ENCODE results near the gene B3GALT6. TPM values are rescaled to one million over a fixed set of nuclear protein-coding genes. Genes with fewer than 3 reads are reported as not detected.

The B3GALT6 gene
- polyA plus RNA-seq, 2 donors, result 4.5 to 6.7 TPM

DNA sequence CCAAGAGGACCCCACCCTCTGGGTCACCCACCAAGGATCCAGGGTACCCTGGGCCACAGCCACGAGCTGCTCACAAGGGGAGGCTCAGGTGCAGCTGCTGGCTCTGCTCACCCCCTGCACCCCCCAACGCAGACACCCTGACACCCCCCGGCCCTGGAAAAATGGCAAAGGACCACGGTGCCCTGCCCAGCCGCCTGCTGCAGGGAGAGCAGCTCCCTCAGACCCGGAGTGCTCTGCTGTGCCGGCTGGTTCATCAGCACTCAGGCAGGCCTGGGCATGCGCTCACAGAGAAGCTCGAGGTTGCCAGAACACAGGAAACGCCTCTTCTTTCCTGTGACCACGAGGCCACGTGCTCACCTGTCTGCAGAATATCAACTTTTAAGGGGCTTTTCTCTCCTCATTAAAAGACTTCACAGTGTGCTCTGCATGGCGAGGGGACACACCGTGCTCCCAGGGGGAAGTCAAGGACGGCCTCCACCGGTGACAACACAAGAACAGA lies 18.8 kb downstream of the B3GALT6 start:
- Histone ChIP-seq H3K9me3 (ENCODE audit: control insufficient read depth in 2 of 2, insufficient read depth in 1 of 2, low read depth in 1 of 2, low read length in 1 of 2) (no peaks in the 10 kb centered on the region), H3K36me3 (ENCODE audit: control insufficient read depth in 2 of 2, insufficient read depth in 2 of 2, low read length in 1 of 2) (peaks cover 0 to 25% of the 10 kb centered on the region in 2 donors), H3K27ac (ENCODE audit: low read depth in 2 of 2, low read length in 1 of 2) (no peak overlapping the region), H3K4me1 (ENCODE audit: control insufficient read depth in 2 of 2, insufficient read depth in 2 of 2, low read length in 1 of 2) (peaks cover 2 to 5% of the 10 kb centered on the region in 2 donors), H3K4me3 (ENCODE audit: low read depth in 1 of 2, low read length in 2 of 2) (no peak overlapping the region), H3K27me3 (ENCODE audit: control insufficient read depth in 1 of 2, insufficient read depth in 2 of 2, low read length in 2 of 2) (peaks cover 0 to under 1% of the 10 kb centered on the region in 2 donors)
- WGBS, 2 donors, result 61 to 62% methylated on average over 15 to 16 of the region's 16 CpGs

DNA sequence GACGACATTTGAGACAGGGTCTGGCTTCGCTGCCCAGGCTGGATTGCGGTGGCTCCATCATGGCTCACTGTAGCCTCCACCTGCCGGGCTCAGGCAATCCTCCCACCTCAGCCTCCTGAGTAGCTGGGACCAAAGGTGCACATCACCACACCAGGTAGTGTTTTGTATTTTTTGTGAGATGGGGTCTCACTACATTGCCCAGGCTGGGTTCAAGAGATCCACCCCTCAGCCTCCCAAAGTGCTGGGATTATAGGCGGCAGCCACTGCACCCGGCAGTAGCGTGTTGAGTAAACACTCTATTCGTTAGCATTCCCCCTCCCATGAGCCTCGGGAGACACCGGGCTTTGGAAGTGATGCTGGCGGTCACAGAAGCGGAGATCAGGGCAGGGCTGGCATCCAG lies 21.3 kb downstream of the B3GALT6 start:
- Histone ChIP-seq H3K36me3 (ENCODE audit: control insufficient read depth in 2 of 2, insufficient read depth in 2 of 2, low read length in 1 of 2) (peaks cover 0 to 33% of the 10 kb centered on the region in 2 donors), H3K4me3 (ENCODE audit: low read depth in 1 of 2, low read length in 2 of 2) (no peak overlapping the region), H3K27ac (ENCODE audit: low read depth in 2 of 2, low read length in 1 of 2) (no peak overlapping the region), H3K4me1 (ENCODE audit: control insufficient read depth in 2 of 2, insufficient read depth in 2 of 2, low read length in 1 of 2) (peaks cover 0 to 3% of the 10 kb centered on the region in 2 donors), H3K27me3 (ENCODE audit: control insufficient read depth in 1 of 2, insufficient read depth in 2 of 2, low read length in 2 of 2) (no peaks in the 10 kb centered on the region), H3K9me3 (ENCODE audit: control insufficient read depth in 2 of 2, insufficient read depth in 1 of 2, low read depth in 1 of 2, low read length in 1 of 2) (no peaks in the 10 kb centered on the region)
- 83 to 88% methylated on average over 12 of the region's 12 CpGs for WGBS, 2 donors

DNA sequence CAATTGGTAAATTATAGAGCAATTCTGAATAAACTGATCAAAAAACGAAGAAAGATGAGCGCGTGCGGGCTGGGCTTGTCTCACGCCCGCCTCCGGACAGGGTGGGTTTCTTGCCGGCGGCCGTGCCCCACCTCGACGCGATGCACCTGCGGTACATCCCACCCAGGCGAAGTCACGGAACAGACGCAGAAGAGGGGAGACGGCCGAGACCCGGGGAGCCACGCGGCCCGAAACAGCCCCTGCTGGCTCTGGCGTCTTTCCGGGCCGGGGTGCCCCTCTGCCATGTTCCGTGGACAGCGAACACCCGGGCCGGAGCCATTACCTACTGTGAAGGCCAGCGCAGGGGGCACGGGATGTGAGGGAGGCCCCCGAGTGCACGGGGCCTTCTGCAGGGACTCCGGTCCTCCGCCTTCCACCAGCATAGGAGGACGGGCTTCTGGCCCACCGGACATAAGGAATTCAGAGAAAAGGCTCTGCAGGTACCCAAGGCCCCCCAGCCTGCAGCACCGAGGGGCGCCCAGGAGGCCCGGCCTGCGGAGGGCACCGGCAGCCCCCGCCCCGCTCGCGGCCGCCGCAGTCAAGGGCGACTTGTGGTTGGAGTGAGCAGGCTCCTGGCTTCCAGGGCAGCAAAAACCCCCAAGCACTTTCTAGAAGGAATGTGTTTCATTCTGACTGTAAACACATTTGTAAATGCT lies 22.1 kb downstream of the B3GALT6 start:
- Histone ChIP-seq H3K9me3 (ENCODE audit: control insufficient read depth in 2 of 2, insufficient read depth in 1 of 2, low read depth in 1 of 2, low read length in 1 of 2) (no peaks in the 10 kb centered on the region), H3K27me3 (ENCODE audit: control insufficient read depth in 1 of 2, insufficient read depth in 2 of 2, low read length in 2 of 2) (no peaks in the 10 kb centered on the region), H3K4me1 (ENCODE audit: control insufficient read depth in 2 of 2, insufficient read depth in 2 of 2, low read length in 1 of 2) (peaks cover 0 to 7% of the 10 kb centered on the region in 2 donors), H3K36me3 (ENCODE audit: control insufficient read depth in 2 of 2, insufficient read depth in 2 of 2, low read length in 1 of 2) (peaks cover 0 to 37% of the 10 kb centered on the region in 2 donors), H3K27ac (ENCODE audit: low read depth in 2 of 2, low read length in 1 of 2) (no peak overlapping the region), H3K4me3 (ENCODE audit: low read depth in 1 of 2, low read length in 2 of 2) (no peak overlapping the region)
- WGBS, 2 donors, result 94 to 95% methylated on average over 47 to 50 of the region's 50 CpGs

DNA sequence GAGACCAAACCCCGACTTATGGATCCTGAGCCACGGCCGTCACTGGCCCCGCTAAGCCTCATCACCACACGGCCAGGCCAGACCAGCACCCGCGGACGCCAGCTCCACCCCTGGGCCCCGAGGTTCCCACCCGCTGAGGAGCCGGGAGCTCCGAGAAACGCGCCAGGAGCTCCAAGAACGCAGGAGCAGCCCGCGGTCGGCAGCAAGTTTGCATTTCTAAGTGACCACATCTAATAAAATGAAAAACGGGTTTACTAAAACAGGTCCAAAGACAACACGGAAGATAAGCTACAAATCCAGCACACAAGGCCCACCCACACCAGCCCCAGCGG lies 22.6 kb downstream of the B3GALT6 start:
- Histone ChIP-seq H3K4me3 (ENCODE audit: low read depth in 1 of 2, low read length in 2 of 2) (no peak overlapping the region), H3K36me3 (ENCODE audit: control insufficient read depth in 2 of 2, insufficient read depth in 2 of 2, low read length in 1 of 2) (peaks cover 0 to 39% of the 10 kb centered on the region in 2 donors), H3K4me1 (ENCODE audit: control insufficient read depth in 2 of 2, insufficient read depth in 2 of 2, low read length in 1 of 2) (peaks cover 0 to 8% of the 10 kb centered on the region in 2 donors), H3K27ac (ENCODE audit: low read depth in 2 of 2, low read length in 1 of 2) (no peak overlapping the region), H3K27me3 (ENCODE audit: control insufficient read depth in 1 of 2, insufficient read depth in 2 of 2, low read length in 2 of 2) (no peaks in the 10 kb centered on the region), H3K9me3 (ENCODE audit: control insufficient read depth in 2 of 2, insufficient read depth in 1 of 2, low read depth in 1 of 2, low read length in 1 of 2) (no peaks in the 10 kb centered on the region)
- WGBS, 2 donors, result 87% methylated on average over 21 of the region's 21 CpGs

DNA sequence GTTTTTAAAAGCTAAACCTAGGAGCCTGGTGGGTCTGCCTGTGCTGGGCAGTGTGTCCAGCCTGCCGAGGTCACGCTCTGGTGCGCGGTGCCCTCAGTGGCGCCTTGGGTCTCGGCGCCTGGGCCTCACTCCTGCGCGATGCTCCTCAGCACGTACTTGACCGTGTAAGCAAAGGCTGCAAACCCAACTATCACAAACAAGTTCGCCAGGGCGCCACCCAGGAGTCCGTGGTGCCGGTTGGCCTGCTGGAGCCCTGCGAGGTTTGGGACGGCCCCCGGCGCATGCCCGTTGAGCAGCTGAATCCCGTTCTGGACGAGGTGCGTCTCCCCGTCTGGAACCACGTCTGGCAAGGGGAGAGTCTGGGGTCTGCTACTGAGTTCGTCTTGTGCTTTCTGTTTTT lies 23.0 kb downstream of the B3GALT6 start:
- Histone ChIP-seq H3K4me3 (ENCODE audit: low read depth in 1 of 2, low read length in 2 of 2) (no peak overlapping the region), H3K36me3 (ENCODE audit: control insufficient read depth in 2 of 2, insufficient read depth in 2 of 2, low read length in 1 of 2) (peaks cover 0 to 39% of the 10 kb centered on the region in 2 donors)

DNA sequence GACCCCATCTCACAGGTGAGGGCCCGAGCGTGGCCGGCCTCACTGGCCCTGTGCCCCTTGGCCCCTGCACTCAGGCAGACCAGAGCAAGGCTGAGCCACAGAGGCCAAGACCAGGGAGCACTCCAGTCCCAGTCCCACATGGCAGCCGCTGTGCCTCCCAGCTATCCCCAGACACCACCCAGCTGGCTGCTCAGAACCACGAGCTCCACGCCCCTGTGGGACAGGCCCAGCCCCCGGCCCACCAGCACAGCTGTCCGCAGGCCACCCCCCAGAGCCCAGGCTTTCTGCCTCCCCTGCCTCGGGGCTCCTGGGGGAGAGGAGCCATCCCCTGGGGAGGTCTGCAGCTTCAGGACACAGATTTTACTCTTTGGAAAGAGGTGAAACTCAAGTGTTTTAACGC lies 23.6 kb downstream of the B3GALT6 start:
- Histone ChIP-seq H3K4me1 (ENCODE audit: control insufficient read depth in 2 of 2, insufficient read depth in 2 of 2, low read length in 1 of 2) (peaks cover 0 to 8% of the 10 kb centered on the region in 2 donors), H3K9me3 (ENCODE audit: control insufficient read depth in 2 of 2, insufficient read depth in 1 of 2, low read depth in 1 of 2, low read length in 1 of 2) (no peaks in the 10 kb centered on the region), H3K4me3 (ENCODE audit: low read depth in 1 of 2, low read length in 2 of 2) (no peak overlapping the region), H3K36me3 (ENCODE audit: control insufficient read depth in 2 of 2, insufficient read depth in 2 of 2, low read length in 1 of 2) (peaks cover 3 to 43% of the 10 kb centered on the region in 2 donors), H3K27ac (ENCODE audit: low read depth in 2 of 2, low read length in 1 of 2) (no peak overlapping the region), H3K27me3 (ENCODE audit: control insufficient read depth in 1 of 2, insufficient read depth in 2 of 2, low read length in 2 of 2) (no peaks in the 10 kb centered on the region)
- 85 to 90% methylated on average over 10 of the region's 10 CpGs for WGBS, 2 donors

More for the DNA sequence above, 23.0 kb downstream of the B3GALT6 start:
- no peak overlapping the region for H3K27ac ChIP-seq (ENCODE audit: low read depth in 2 of 2, low read length in 1 of 2)
- H3K27me3 ChIP-seq (ENCODE audit: control insufficient read depth in 1 of 2, insufficient read depth in 2 of 2, low read length in 2 of 2), result no peaks in the 10 kb centered on the region
- H3K9me3 ChIP-seq (ENCODE audit: control insufficient read depth in 2 of 2, insufficient read depth in 1 of 2, low read depth in 1 of 2, low read length in 1 of 2), result no peaks in the 10 kb centered on the region
- WGBS, 2 donors, result 94 to 95% methylated on average over 26 of the region's 26 CpGs
- peaks cover 0 to 8% of the 10 kb centered on the region in 2 donors for H3K4me1 ChIP-seq (ENCODE audit: control insufficient read depth in 2 of 2, insufficient read depth in 2 of 2, low read length in 1 of 2)

DNA sequence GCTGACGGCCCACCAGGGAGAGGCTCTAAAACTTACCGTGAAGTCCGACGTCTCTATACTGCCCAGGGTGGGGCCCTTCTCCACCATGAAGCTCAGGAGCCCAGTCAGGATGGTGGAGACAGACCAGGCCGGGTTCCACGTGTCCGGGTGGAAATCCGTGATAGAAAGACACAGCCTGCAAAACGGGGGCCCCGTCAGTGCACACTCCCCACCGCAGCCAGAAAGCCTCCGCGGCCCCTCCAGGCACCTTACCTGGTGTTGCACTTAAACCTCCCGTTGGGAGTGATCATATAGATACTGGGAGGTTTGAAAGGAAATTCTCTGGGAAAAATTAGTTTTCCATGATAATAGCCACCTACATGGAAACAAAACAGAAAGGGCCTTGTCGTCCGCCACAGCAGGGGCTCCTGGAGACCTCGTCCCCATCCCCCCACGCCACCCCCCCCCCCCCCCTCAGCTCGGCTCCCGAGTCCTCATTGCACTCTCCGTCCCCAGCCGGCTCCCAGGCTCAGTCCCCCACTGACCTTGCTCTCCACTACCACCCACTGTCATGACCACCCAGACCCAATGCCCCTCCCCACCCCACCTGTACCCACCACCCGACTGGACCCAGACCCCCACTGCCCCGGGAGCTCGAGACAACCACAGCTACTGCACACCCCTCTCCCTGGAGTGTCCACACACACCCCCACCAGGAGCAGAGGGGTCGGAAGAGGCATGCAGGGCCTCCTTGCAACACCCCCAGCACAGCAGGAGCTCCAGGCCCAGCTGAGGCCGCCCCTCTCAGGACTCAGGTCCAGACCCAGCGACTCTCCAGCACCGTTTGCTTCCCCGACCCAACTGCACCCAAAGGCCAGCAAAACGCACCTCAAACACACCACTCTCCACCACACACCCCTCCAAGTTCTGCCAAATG lies 25.2 kb downstream of the B3GALT6 start:
- Histone ChIP-seq H3K27ac (ENCODE audit: low read depth in 2 of 2, low read length in 1 of 2) (no peak overlapping the region), H3K4me3 (ENCODE audit: low read depth in 1 of 2, low read length in 2 of 2) (no peak overlapping the region), H3K36me3 (ENCODE audit: control insufficient read depth in 2 of 2, insufficient read depth in 2 of 2, low read length in 1 of 2) (peaks cover 5 to 48% of the 10 kb centered on the region in 2 donors), H3K9me3 (ENCODE audit: control insufficient read depth in 2 of 2, insufficient read depth in 1 of 2, low read depth in 1 of 2, low read length in 1 of 2) (no peaks in the 10 kb centered on the region), H3K27me3 (ENCODE audit: control insufficient read depth in 1 of 2, insufficient read depth in 2 of 2, low read length in 2 of 2) (no peaks in the 10 kb centered on the region), H3K4me1 (ENCODE audit: control insufficient read depth in 2 of 2, insufficient read depth in 2 of 2, low read length in 1 of 2) (peaks cover 0 to 6% of the 10 kb centered on the region in 2 donors)
- WGBS, 2 donors, result 94 to 95% methylated on average over 26 to 31 of the region's 31 CpGs

DNA sequence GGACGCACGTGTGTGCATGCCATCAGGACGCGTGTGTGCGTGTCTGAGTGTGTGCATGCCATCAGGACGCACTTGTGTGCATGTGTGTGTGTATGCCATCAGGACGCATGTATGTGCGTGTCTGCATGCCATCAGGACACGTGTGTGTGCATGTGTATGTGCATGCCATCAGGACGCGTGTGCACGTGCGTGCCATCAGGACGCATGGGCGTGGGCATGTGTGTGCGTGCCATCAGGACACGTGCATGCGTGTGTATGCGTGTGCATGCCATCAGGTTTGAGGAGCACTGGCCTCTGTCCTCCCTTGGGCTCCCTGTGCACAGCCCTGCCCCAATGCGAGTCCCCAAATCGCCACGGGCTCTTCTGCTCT lies 27.1 kb downstream of the B3GALT6 start:
- WGBS, 2 donors, result 82 to 86% methylated on average over 22 of the region's 22 CpGs
- H3K36me3 ChIP-seq (ENCODE audit: control insufficient read depth in 2 of 2, insufficient read depth in 2 of 2, low read length in 1 of 2), result peaks cover 13 to 47% of the 10 kb centered on the region in 2 donors

DNA sequence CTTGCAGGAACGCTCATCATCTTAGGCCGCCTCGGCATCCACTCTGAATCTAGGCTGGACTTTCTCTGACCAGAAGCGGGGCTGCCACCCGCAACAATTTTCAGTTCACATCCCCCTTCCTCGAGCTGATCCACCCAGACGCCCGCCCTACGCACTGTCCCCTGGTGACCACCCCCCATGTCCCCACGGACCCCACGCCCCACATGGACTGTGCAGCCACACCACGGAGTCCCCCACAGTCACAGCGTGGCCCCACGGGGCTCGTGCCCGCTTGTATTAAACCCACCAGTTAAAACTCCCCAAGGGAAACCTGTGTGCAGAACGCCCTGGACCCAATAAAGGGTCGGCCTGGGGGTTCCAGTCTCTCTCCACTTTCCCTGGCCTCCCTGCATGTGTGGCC lies 27.5 kb downstream of the B3GALT6 start:
- no peaks in the 10 kb centered on the region for H3K9me3 ChIP-seq (ENCODE audit: control insufficient read depth in 2 of 2, insufficient read depth in 1 of 2, low read depth in 1 of 2, low read length in 1 of 2)
- H3K36me3 ChIP-seq (ENCODE audit: control insufficient read depth in 2 of 2, insufficient read depth in 2 of 2, low read length in 1 of 2), result peaks cover 13 to 46% of the 10 kb centered on the region in 2 donors
- no peak overlapping the region for H3K27ac ChIP-seq (ENCODE audit: low read depth in 2 of 2, low read length in 1 of 2)
- H3K4me3 ChIP-seq (ENCODE audit: low read depth in 1 of 2, low read length in 2 of 2), result no peak overlapping the region
- no peaks in the 10 kb centered on the region for H3K27me3 ChIP-seq (ENCODE audit: control insufficient read depth in 1 of 2, insufficient read depth in 2 of 2, low read length in 2 of 2)
- H3K4me1 ChIP-seq (ENCODE audit: control insufficient read depth in 2 of 2, insufficient read depth in 2 of 2, low read length in 1 of 2), result peaks cover 0 to 6% of the 10 kb centered on the region in 2 donors
- 95% methylated on average over 18 of the region's 18 CpGs for WGBS, 2 donors

More for the DNA sequence above, 27.1 kb downstream of the B3GALT6 start:
- Histone ChIP-seq H3K9me3 (ENCODE audit: control insufficient read depth in 2 of 2, insufficient read depth in 1 of 2, low read depth in 1 of 2, low read length in 1 of 2) (no peaks in the 10 kb centered on the region), H3K27me3 (ENCODE audit: control insufficient read depth in 1 of 2, insufficient read depth in 2 of 2, low read length in 2 of 2) (no peaks in the 10 kb centered on the region), H3K4me1 (ENCODE audit: control insufficient read depth in 2 of 2, insufficient read depth in 2 of 2, low read length in 1 of 2) (peaks cover 0 to 6% of the 10 kb centered on the region in 2 donors), H3K4me3 (ENCODE audit: low read depth in 1 of 2, low read length in 2 of 2) (no peak overlapping the region), H3K27ac (ENCODE audit: low read depth in 2 of 2, low read length in 1 of 2) (no peak overlapping the region)

Data from esophagus (tissue), 2 donors.